ENCODE data around the gene DCTN2. TPM values are rescaled to one million over a fixed set of nuclear protein-coding genes. Genes with fewer than 3 reads are reported as not detected.

Gene DCTN2
- total and polyA plus RNA-seq, 4 experiments from 2014 or later: 67.4 to 86.2 (median 70.0) TPM

GRCh38 chr12:57487597-57488401 is 59.2 kb downstream of the DCTN2 start, which contains the start of gene MARS1:
MARS1 (plus strand) TSS chr12:57488068; CDS start chr12:57488091, 23 bp downstream.
- POLR2A ChIA-PET (ENCODE audit: partially characterized antibody): interaction anchor here (2.7 to 6.3 kb wide), 3 partner anchors 11 to 32 kb away, joined by 13 to 75 read pairs (median 18); partner anchors contain the start of genes ARHGAP9, DDIT3 and GLI1
- Histone ChIP-seq H3K4me1 (ENCODE audit: insufficient read depth, low read length) (peaks cover 23% of the 10 kb centered on the region), H3K4me3 (ENCODE audit: low read length in 2 of 2) (peak within 1 kb of the TSS; percentile 78 to 95), H3K27me3 (ENCODE audit: insufficient read depth, low read length) (no peaks in the 10 kb centered on the region), H3K36me3 (ENCODE audit: insufficient read depth, low read length) (peaks cover 26% of the 10 kb centered on the region), H3K9me3 (ENCODE audit: control insufficient read depth in 1 of 2, low read length in 2 of 2) (no peaks in the 10 kb centered on the region), H3K27ac (ENCODE audit: low read depth, low read length) (peak within 1 kb of the TSS; percentile 84)
- CTCF ChIA-PET (ENCODE audit: partially characterized antibody): interaction anchor here (0.7 to 3.4 kb wide), 8 partner anchors 11 to 39 kb away, joined by 3 to 29 read pairs (median 4); partner anchors contain the start of genes DDIT3, GLI1 and INHBE
- peak within 1 kb of the TSS; percentile 90 to 99 (median 98) for H3K27ac Mint-ChIP-seq
- peak within 1 kb of the TSS; percentile 95 to 99 (median 98) for H3K4me3 Mint-ChIP-seq
- H3K9me3 Mint-ChIP-seq: peaks cover 0 to 3% (median 0%) of the 10 kb centered on the region in 8 donors
- intact Hi-C loops (cut with micrococcal nuclease): loop anchor here (1.0 to 5.0 kb wide), 5 partner anchors 8 to 205 kb away; partner anchors contain the start of genes ARHGAP9, DCTN2, DDIT3 and OS9
- peaks cover 27 to 39% of the 10 kb centered on the region in 2 donors for H3K36me3 Mint-ChIP-seq
- no peaks in the 10 kb centered on the region for H3K27me3 Mint-ChIP-seq
- peak; percentile 90 to 97 (median 94) for DNase-seq
- H3K4me1 Mint-ChIP-seq: peaks cover 22 to 43% (median 28%) of the 10 kb centered on the region in 4 donors

- H3K36me3 Mint-ChIP-seq: peaks cover 22 to 35% of the 10 kb centered on the region in 2 donors
- intact Hi-C loops (cut with micrococcal nuclease): loop anchor here (1.0 to 5.0 kb wide), 5 partner anchors 8 to 205 kb away; partner anchors contain the start of genes ARHGAP9, DCTN2, DDIT3 and OS9
- Histone ChIP-seq H3K27ac (ENCODE audit: low read depth, low read length) (no peak overlapping the region), H3K4me1 (ENCODE audit: insufficient read depth, low read length) (peaks cover 23% of the 10 kb centered on the region), H3K36me3 (ENCODE audit: insufficient read depth, low read length) (peaks cover 23% of the 10 kb centered on the region), H3K4me3 (ENCODE audit: low read length in 2 of 2) (no peak overlapping the region), H3K9me3 (ENCODE audit: control insufficient read depth in 1 of 2, low read length in 2 of 2) (no peaks in the 10 kb centered on the region), H3K27me3 (ENCODE audit: insufficient read depth, low read length) (no peaks in the 10 kb centered on the region)
- H3K9me3 Mint-ChIP-seq: peaks cover 0 to 3% (median 0%) of the 10 kb centered on the region in 8 donors
- H3K4me1 Mint-ChIP-seq: peaks cover 22 to 40% (median 28%) of the 10 kb centered on the region in 4 donors
- no peaks in the 10 kb centered on the region for H3K27me3 Mint-ChIP-seq
- ChIA-PET CTCF (ENCODE audit: partially characterized antibody) (interaction anchor here (0.7 to 2.8 kb wide), 7 partner anchors 11 to 40 kb away, joined by 3 to 29 read pairs (median 4); partner anchors contain the start of genes DDIT3, GLI1 and INHBE), POLR2A (ENCODE audit: partially characterized antibody) (interaction anchor here (2.7 to 6.3 kb wide), 3 partner anchors 10 to 33 kb away, joined by 13 to 75 read pairs (median 18); partner anchors contain the start of genes ARHGAP9, DDIT3 and GLI1)
- H3K27ac Mint-ChIP-seq: peak overlapping the region; percentile 70 to 99 (median 96)
- H3K4me3 Mint-ChIP-seq: peak overlapping the region in 3 of 8 donors; percentile 97 to 99 (median 98)
- DNase-seq: no peak
Observed at GRCh38 chr12:57487055-57487596, 59.9 kb downstream of the DCTN2 start.

- H3K4me1 Mint-ChIP-seq: peaks cover 29 to 47% (median 35%) of the 10 kb centered on the region in 4 donors
- intact Hi-C loops (cut with micrococcal nuclease): loop anchor here (2.0 to 5.0 kb wide), 2 partner anchors 61 to 207 kb away; partner anchors contain the start of genes DCTN2 and OS9
- Histone ChIP-seq H3K9me3 (ENCODE audit: control insufficient read depth in 1 of 2, low read length in 2 of 2) (no peaks in the 10 kb centered on the region), H3K4me3 (ENCODE audit: low read length in 2 of 2) (no peak overlapping the region), H3K4me1 (ENCODE audit: insufficient read depth, low read length) (peaks cover 35% of the 10 kb centered on the region), H3K27ac (ENCODE audit: low read depth, low read length) (no peak overlapping the region), H3K27me3 (ENCODE audit: insufficient read depth, low read length) (no peaks in the 10 kb centered on the region), H3K36me3 (ENCODE audit: insufficient read depth, low read length) (peaks cover 12% of the 10 kb centered on the region)
- H3K27ac Mint-ChIP-seq: peak overlapping the region in 4 of 7 donors; percentile 19 to 77 (median 48)
- ChIA-PET CTCF (ENCODE audit: partially characterized antibody) (interaction anchor here (1.1 to 2.8 kb wide), 4 partner anchors 10 to 35 kb away, joined by 3 to 29 read pairs (median 12); partner anchors contain the start of genes DDIT3 and GLI1), POLR2A (ENCODE audit: partially characterized antibody) (interaction anchor here (2.7 to 6.3 kb wide), 3 partner anchors 9 to 34 kb away, joined by 13 to 75 read pairs (median 18); partner anchors contain the start of genes ARHGAP9, DDIT3 and GLI1)
- H3K27me3 Mint-ChIP-seq: no peaks in the 10 kb centered on the region
- H3K4me3 Mint-ChIP-seq: no peak overlapping the region
- H3K9me3 Mint-ChIP-seq: peaks cover 0 to 3% (median 0%) of the 10 kb centered on the region in 8 donors
- H3K36me3 Mint-ChIP-seq: peaks cover 13 to 23% of the 10 kb centered on the region in 2 donors
- DNase-seq: no peak
Observed at GRCh38 chr12:57485695-57486094, 61.3 kb downstream of the DCTN2 start.

- peaks cover 39 to 53% (median 45%) of the 10 kb centered on the region in 4 donors for H3K4me1 Mint-ChIP-seq
Observed at GRCh38 chr12:57483466-57483865, 63.5 kb downstream of the DCTN2 start.

GRCh38 chr12:57481671-57482070 is 65.3 kb downstream of the DCTN2 start:
- Mint-ChIP-seq H3K4me3 (peak overlapping the region in 5 of 8 donors; percentile 17 to 80 (median 58)), H3K36me3 (peaks cover 5 to 17% of the 10 kb centered on the region in 2 donors), H3K27ac (peak overlapping the region; percentile 98 to 100 (median 99)), H3K27me3 (no peaks in the 10 kb centered on the region), H3K9me3 (peaks cover 0 to 3% (median 0%) of the 10 kb centered on the region in 8 donors), H3K4me1 (peaks cover 39 to 60% (median 46%) of the 10 kb centered on the region in 4 donors)
- ChIA-PET POLR2A (ENCODE audit: partially characterized antibody) (interaction anchor here (1.1 to 10.2 kb wide), 3 partner anchors 12 to 38 kb away, joined by 4 to 225 read pairs (median 82); partner anchors contain the start of genes DDIT3 and GLI1), CTCF (ENCODE audit: partially characterized antibody) (interaction anchor here (10.7 kb wide), 1 partner anchor 19 kb away, joined by 204 read pairs; the partner anchor contains the start of gene GLI1)
- no peak overlapping the region for H3K4me3 ChIP-seq (ENCODE audit: low read length in 2 of 2)
- peak overlapping the region; percentile 86 for H3K27ac ChIP-seq (ENCODE audit: low read depth, low read length)
- H3K4me1 ChIP-seq (ENCODE audit: insufficient read depth, low read length): peaks cover 41% of the 10 kb centered on the region
- DNase-seq: peak in 1 of 5 donors; percentile 27
- H3K27me3 ChIP-seq (ENCODE audit: insufficient read depth, low read length): no peaks in the 10 kb centered on the region
- H3K36me3 ChIP-seq (ENCODE audit: insufficient read depth, low read length): no peaks in the 10 kb centered on the region
- H3K9me3 ChIP-seq (ENCODE audit: control insufficient read depth in 1 of 2, low read length in 2 of 2): no peaks in the 10 kb centered on the region
- intact Hi-C loops (cut with micrococcal nuclease): no loop called here

More at GRCh38 chr12:57483466-57483865, 63.5 kb downstream of the DCTN2 start:
- H3K4me3 Mint-ChIP-seq: peak overlapping the region in 2 of 8 donors; percentile 16 to 49
- H3K36me3 Mint-ChIP-seq: peaks cover 0 to 7% of the 10 kb centered on the region in 2 donors
- CTCF ChIA-PET (ENCODE audit: partially characterized antibody): interaction anchor here (0.6 to 10.7 kb wide), 3 partner anchors 21 to 1062 kb away, joined by 3 to 204 read pairs (median 3); partner anchors contain the start of gene GLI1
- Histone ChIP-seq H3K4me1 (ENCODE audit: insufficient read depth, low read length) (peaks cover 44% of the 10 kb centered on the region), H3K4me3 (ENCODE audit: low read length in 2 of 2) (no peak overlapping the region), H3K36me3 (ENCODE audit: insufficient read depth, low read length) (no peaks in the 10 kb centered on the region), H3K27ac (ENCODE audit: low read depth, low read length) (no peak overlapping the region), H3K9me3 (ENCODE audit: control insufficient read depth in 1 of 2, low read length in 2 of 2) (no peaks in the 10 kb centered on the region), H3K27me3 (ENCODE audit: insufficient read depth, low read length) (no peaks in the 10 kb centered on the region)
- H3K9me3 Mint-ChIP-seq: peaks cover 0 to 5% (median 0%) of the 10 kb centered on the region in 8 donors
- no peak for DNase-seq
- POLR2A ChIA-PET (ENCODE audit: partially characterized antibody): interaction anchor here (10.2 kb wide), 1 partner anchor 21 kb away, joined by 225 read pairs; the partner anchor contains the start of gene GLI1
- intact Hi-C loops (cut with micrococcal nuclease): no loop called here
- H3K27me3 Mint-ChIP-seq: no peaks in the 10 kb centered on the region
- peak overlapping the region; percentile 18 to 89 (median 72) for H3K27ac Mint-ChIP-seq

Data from CD4-positive, alpha-beta memory T cell (primary cell).